Measurements from ENCODE around the gene FBN2.

The FBN2 gene

DNA sequence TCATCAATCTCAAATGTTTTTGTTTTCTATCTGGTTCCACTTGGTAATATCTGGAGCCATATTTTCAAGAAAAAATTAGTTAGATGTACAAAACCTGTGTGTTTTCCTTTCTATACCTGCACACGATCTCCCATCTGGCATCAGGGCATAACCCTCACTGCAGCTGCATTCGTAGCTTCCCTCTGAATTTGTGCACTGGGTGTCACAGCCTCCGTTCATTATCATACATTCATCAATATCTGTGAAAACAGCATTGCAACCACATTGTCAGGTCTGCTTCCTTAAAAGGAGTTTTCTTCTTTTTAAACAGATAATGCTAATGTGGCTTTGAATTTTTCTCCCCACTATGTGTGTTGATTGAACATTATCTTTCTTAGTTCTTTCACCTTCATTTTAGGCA lies 202.7 kb downstream of the FBN2 start:
- no peaks in the 10 kb centered on the region for H3K36me3 ChIP-seq (ENCODE audit: insufficient read depth, low read length)
- H3K4me3 ChIP-seq (ENCODE audit: low read length, poor library complexity, severe bottlenecking), result no peak overlapping the region
- H3K27me3 ChIP-seq (ENCODE audit: insufficient read depth, low read length, poor library complexity, severe bottlenecking), result no peaks in the 10 kb centered on the region
- no peaks in the 10 kb centered on the region for H3F3A ChIP-seq (ENCODE audit: low read depth)
- no peaks in the 10 kb centered on the region for H3K9me2 ChIP-seq (replicated peaks; ENCODE audit: low read depth, low read length)
- no peak overlapping the region for H3K9ac ChIP-seq (ENCODE audit: low read depth, low read length, poor library complexity, severe bottlenecking)
- TF ChIP-seq, protein P1, sequence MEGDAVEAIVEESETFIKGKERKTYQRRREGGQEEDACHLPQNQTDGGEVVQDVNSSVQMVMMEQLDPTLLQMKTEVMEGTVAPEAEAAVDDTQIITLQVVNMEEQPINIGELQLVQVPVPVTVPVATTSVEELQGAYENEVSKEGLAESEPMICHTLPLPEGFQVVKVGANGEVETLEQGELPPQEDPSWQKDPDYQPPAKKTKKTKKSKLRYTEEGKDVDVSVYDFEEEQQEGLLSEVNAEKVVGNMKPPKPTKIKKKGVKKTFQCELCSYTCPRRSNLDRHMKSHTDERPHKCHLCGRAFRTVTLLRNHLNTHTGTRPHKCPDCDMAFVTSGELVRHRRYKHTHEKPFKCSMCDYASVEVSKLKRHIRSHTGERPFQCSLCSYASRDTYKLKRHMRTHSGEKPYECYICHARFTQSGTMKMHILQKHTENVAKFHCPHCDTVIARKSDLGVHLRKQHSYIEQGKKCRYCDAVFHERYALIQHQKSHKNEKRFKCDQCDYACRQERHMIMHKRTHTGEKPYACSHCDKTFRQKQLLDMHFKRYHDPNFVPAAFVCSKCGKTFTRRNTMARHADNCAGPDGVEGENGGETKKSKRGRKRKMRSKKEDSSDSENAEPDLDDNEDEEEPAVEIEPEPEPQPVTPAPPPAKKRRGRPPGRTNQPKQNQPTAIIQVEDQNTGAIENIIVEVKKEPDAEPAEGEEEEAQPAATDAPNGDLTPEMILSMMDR (conservative IDR thresholded peaks at IDR 0.05; ENCODE audit: low read length), result no peak
- TF ChIP-seq EZH2phosphoT487 (IDR thresholded peaks at IDR 0.05; ENCODE audit: borderline replicate concordance), result no peak
- H4K20me1 ChIP-seq (ENCODE audit: insufficient read depth, low read length, poor library complexity, severe bottlenecking), result no peaks in the 10 kb centered on the region
- no peak overlapping the region for H2AFZ ChIP-seq (ENCODE audit: low read length)
- no peaks in the 10 kb centered on the region for H3K79me2 ChIP-seq (ENCODE audit: insufficient read depth, low read length)
- H3K9me3 ChIP-seq (ENCODE audit: insufficient read depth, low read depth, low read length), result no peaks in the 10 kb centered on the region
- no peak overlapping the region for H3K4me2 ChIP-seq (ENCODE audit: low read depth, low read length, poor library complexity, severe bottlenecking)
- H3K4me1 ChIP-seq (ENCODE audit: insufficient read depth, low read length, poor library complexity, severe bottlenecking), result no peaks in the 10 kb centered on the region

DNA sequence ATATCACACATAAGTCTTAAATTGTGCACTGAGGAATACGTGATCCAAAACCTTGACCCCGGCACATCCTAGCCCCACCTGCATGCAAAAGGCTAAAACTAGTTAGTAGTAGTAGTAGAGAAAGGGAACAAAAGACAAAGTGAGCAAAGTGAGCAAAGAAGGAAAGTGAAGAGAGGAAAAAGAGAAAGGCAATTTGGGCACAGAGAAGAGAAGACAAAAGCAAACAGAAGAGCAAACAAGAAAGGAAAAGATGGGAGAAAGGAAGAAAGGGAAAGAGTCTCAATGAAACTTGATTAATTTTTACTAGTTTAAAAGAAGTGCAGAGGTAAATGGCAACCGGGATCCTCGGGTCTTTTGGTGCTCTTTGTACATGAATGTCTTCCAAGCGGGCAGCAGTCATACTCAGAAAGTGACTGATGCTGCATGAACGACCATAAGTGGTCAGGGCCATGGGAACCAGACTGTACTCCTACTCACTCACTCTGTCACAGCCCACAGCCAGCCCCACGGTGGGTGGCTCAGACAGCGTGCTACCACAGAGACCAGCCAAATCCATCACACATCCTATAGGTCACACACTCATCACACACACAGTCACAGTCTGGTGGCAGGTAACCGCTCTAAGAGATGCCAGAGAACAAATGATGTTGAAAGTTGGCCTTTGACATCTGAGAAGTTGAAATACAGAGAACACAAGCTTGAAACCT lies 203.9 kb downstream of the FBN2 start:
- H3K9ac ChIP-seq (ENCODE audit: low read depth, low read length, poor library complexity, severe bottlenecking), result no peak overlapping the region

DNA sequence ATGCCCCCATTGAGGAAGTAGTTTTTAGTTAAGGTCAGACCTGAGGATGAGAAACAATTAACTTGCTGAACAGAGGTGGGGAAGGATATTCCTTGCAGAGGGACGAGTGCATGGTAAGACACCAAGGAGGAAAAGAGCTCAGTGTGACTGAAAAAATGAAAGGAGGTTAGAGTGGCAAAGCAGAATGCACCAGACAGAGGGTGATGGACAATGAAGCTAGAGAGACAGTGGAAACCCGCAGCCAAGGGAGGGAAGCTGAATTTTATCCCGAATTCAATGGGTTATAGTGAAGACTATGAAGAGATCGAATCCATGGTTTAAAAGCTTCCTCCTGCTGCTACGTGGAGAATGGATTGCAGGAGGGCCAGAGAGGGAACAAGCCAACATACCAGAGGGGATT lies 206.8 kb downstream of the FBN2 start:
- Histone ChIP-seq H3K4me2 (ENCODE audit: low read depth, low read length, poor library complexity, severe bottlenecking) (no peak overlapping the region), H3K9ac (ENCODE audit: low read depth, low read length, poor library complexity, severe bottlenecking) (no peak overlapping the region), H3K9me3 (ENCODE audit: insufficient read depth, low read depth, low read length) (no peaks in the 10 kb centered on the region), H3K4me1 (ENCODE audit: insufficient read depth, low read length, poor library complexity, severe bottlenecking) (no peaks in the 10 kb centered on the region), H3K27me3 (ENCODE audit: insufficient read depth, low read length, poor library complexity, severe bottlenecking) (no peaks in the 10 kb centered on the region), H3K9me2 (replicated peaks; ENCODE audit: low read depth, low read length) (no peaks in the 10 kb centered on the region), H4K20me1 (ENCODE audit: insufficient read depth, low read length, poor library complexity, severe bottlenecking) (no peaks in the 10 kb centered on the region), H3K79me2 (ENCODE audit: insufficient read depth, low read length) (no peaks in the 10 kb centered on the region), H3K4me3 (ENCODE audit: low read length, poor library complexity, severe bottlenecking) (no peak overlapping the region), H3K36me3 (ENCODE audit: insufficient read depth, low read length) (no peaks in the 10 kb centered on the region), H2AFZ (ENCODE audit: low read length) (no peak overlapping the region), H3F3A (ENCODE audit: low read depth) (no peaks in the 10 kb centered on the region)
- TF ChIP-seq, protein P1 (conservative IDR thresholded peaks at IDR 0.05; ENCODE audit: low read length), result no peak
- TF ChIP-seq EZH2phosphoT487 (IDR thresholded peaks at IDR 0.05; ENCODE audit: borderline replicate concordance), result no peak

More for the DNA sequence above, 203.9 kb downstream of the FBN2 start:
- Histone ChIP-seq H3K9me3 (ENCODE audit: insufficient read depth, low read depth, low read length) (no peaks in the 10 kb centered on the region), H3F3A (ENCODE audit: low read depth) (no peaks in the 10 kb centered on the region), H3K36me3 (ENCODE audit: insufficient read depth, low read length) (no peaks in the 10 kb centered on the region), H3K27me3 (ENCODE audit: insufficient read depth, low read length, poor library complexity, severe bottlenecking) (no peaks in the 10 kb centered on the region), H2AFZ (ENCODE audit: low read length) (no peak overlapping the region), H3K4me3 (ENCODE audit: low read length, poor library complexity, severe bottlenecking) (no peak overlapping the region), H3K4me2 (ENCODE audit: low read depth, low read length, poor library complexity, severe bottlenecking) (no peak overlapping the region), H4K20me1 (ENCODE audit: insufficient read depth, low read length, poor library complexity, severe bottlenecking) (no peaks in the 10 kb centered on the region), H3K9me2 (replicated peaks; ENCODE audit: low read depth, low read length) (no peaks in the 10 kb centered on the region), H3K79me2 (ENCODE audit: insufficient read depth, low read length) (no peaks in the 10 kb centered on the region), H3K4me1 (ENCODE audit: insufficient read depth, low read length, poor library complexity, severe bottlenecking) (no peaks in the 10 kb centered on the region)
- no peak for TF ChIP-seq EZH2phosphoT487 (IDR thresholded peaks at IDR 0.05; ENCODE audit: borderline replicate concordance)
- TF ChIP-seq, protein P1 (conservative IDR thresholded peaks at IDR 0.05; ENCODE audit: low read length), result no peak

All from Loucy (cell line).